ENCODE data around the gene PAGR1. TPM values are rescaled to one million over a fixed set of nuclear protein-coding genes. Genes with fewer than 3 reads are reported as not detected.

The PAGR1 gene
- total and polyA plus RNA-seq, 2 of the 8 experiments (the other 6 are each of a cell fraction or from before 2014, with no cell fraction given), result 35.4 to 56.4 TPM

DNA sequence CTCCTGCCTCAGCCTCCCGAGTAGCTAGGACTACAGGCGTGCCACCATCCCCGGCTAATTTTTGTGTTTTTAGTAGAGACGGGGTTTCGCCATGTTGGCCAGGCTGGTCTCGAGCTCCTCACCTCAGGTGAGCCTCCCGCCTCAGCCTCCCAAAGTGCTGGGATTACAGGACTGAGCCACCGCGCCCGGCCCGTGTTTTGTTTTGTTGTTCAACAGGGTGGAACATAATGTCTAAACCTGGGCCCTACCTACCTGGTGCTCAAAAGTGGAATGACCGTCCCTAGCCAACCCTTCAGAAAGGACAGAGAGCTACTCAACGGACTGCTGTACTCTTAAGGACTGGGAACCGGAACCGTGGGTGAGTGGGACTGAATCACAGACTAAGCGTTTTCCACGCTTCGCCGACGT is 26.2 kb upstream of the PAGR1 start:
- DNase-seq (ENCODE audit: low read depth in 1 of 2, low spot score in 2 of 2), result no peak
- TF ChIP-seq, protein P1, sequence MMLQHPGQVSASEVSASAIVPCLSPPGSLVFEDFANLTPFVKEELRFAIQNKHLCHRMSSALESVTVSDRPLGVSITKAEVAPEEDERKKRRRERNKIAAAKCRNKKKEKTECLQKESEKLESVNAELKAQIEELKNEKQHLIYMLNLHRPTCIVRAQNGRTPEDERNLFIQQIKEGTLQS (IDR thresholded peaks at IDR 0.05; ENCODE audit: insufficient read depth, low read depth, low read length), result no peak
- TF ChIP-seq NRF1 (IDR thresholded peaks at IDR 0.05; ENCODE audit: low read depth, low read length) (no peak), SIX5 (IDR thresholded peaks at IDR 0.05; ENCODE audit: low read depth, low read length) (no peak), PHF8 (conservative IDR thresholded peaks at IDR 0.05; ENCODE audit: low read depth, low read length) (no peak), FOSL1 (IDR thresholded peaks at IDR 0.05; ENCODE audit: insufficient read depth, low read depth, low read length) (no peak), SP4 (IDR thresholded peaks at IDR 0.05; ENCODE audit: low read length) (no peak), KDM4A (IDR thresholded peaks at IDR 0.05; ENCODE audit: low read depth, low read length, severe bottlenecking) (no peak), KDM1A (IDR thresholded peaks at IDR 0.05; ENCODE audit: borderline replicate concordance, low read length) (no peak)
- TF ChIP-seq, protein P2, sequence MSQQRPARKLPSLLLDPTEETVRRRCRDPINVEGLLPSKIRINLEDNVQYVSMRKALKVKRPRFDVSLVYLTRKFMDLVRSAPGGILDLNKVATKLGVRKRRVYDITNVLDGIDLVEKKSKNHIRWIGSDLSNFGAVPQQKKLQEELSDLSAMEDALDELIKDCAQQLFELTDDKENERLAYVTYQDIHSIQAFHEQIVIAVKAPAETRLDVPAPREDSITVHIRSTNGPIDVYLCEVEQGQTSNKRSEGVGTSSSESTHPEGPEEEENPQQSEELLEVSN (IDR thresholded peaks at IDR 0.05), result no peak
- TF ChIP-seq, protein P3, sequence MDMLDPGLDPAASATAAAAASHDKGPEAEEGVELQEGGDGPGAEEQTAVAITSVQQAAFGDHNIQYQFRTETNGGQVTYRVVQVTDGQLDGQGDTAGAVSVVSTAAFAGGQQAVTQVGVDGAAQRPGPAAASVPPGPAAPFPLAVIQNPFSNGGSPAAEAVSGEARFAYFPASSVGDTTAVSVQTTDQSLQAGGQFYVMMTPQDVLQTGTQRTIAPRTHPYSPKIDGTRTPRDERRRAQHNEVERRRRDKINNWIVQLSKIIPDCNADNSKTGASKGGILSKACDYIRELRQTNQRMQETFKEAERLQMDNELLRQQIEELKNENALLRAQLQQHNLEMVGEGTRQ (IDR thresholded peaks at IDR 0.05; ENCODE audit: low read length), result no peak

More for the DNA sequence above, 26.2 kb upstream of the PAGR1 start:
- H3K23me2 ChIP-seq (ENCODE audit: low read depth, low read length), result peaks cover 17% of the 10 kb centered on the region
- peak overlapping the region; percentile 81 for H4K8ac ChIP-seq (ENCODE audit: extremely low read depth, insufficient read depth, low read length)
- ChIA-PET POLR2A (ENCODE audit: partially characterized antibody) (interaction anchor here (0.6 to 3.6 kb wide), 31 partner anchors 11 to 302 kb away, joined by 3 to 58 read pairs (median 5); partner anchors contain the start of genes C16orf54, CDIPT, TBX6 and TLCD3B), CTCF (ENCODE audit: partially characterized antibody) (interaction anchor here (0.6 to 2.8 kb wide), 24 partner anchors 9 to 98 kb away, joined by 3 to 23 read pairs (median 4); partner anchors contain the start of genes CDIPT, MAZ, PAGR1 and ZG16)
- H4K91ac ChIP-seq (replicated peaks; ENCODE audit: insufficient read length, low read length), result peak overlapping the region; percentile 38
- peak overlapping the region; percentile 98 for H2AFZ ChIP-seq (ENCODE audit: low read length)
- H3K9me3 ChIP-seq (ENCODE audit: insufficient read depth in 2 of 2, low read depth in 1 of 2, low read length in 1 of 2), result no peaks in the 10 kb centered on the region
- H3K27me3 ChIP-seq (replicated peaks in 1 of 4; ENCODE audit: control insufficient read depth in 3 of 4, extremely low read depth in 1 of 4, insufficient read depth in 3 of 4, low read length in 3 of 4), result no peaks in the 10 kb centered on the region
- FAIRE-seq, result no peak
- H3K36me3 ChIP-seq (ENCODE audit: control insufficient read depth in 2 of 4, insufficient read depth in 4 of 4, low read length in 3 of 4), result peaks cover 0 to 8% (median 3%) of the 10 kb centered on the region in 4 experiments; a peak in 5 of 8 replicates
- H2BK20ac ChIP-seq (ENCODE audit: low read length), result peak overlapping the region; percentile 82; the same call in 1 of the 2 replicates
- peak overlapping the region; percentile 28 for H3K4ac ChIP-seq (replicated peaks; ENCODE audit: insufficient read length, low read depth, low read length)
- peak overlapping the region; percentile 75; the same call in 1 of the 2 replicates for H2BK12ac ChIP-seq (ENCODE audit: low read depth, low read length)
- H2BK5ac ChIP-seq (ENCODE audit: low read depth, low read length), result peak overlapping the region; percentile 93
- peak overlapping the region; percentile 3; the same call in 1 of the 2 replicates for H2BK15ac ChIP-seq (ENCODE audit: low read length)
- H3K27ac ChIP-seq (ENCODE audit: low read depth, low read length), result peak overlapping the region; percentile 67; the same call in 1 of the 2 replicates
- no peak overlapping the region for H3K23ac ChIP-seq (ENCODE audit: insufficient read length)
- H3K14ac ChIP-seq (ENCODE audit: insufficient read length), result no peak overlapping the region
- peak overlapping the region; percentile 97 to 100 for H3K4me2 ChIP-seq (ENCODE audit: insufficient read depth in 1 of 2, low read depth in 2 of 2, low read length in 2 of 2)
- H3K9ac ChIP-seq (replicated peaks in 1 of 4; ENCODE audit: extremely low read depth in 1 of 4, low read depth in 3 of 4, low read length in 3 of 4), result peak overlapping the region in 3 of 4 experiments; percentile 49 to 79 (median 71); a peak in 6 of 7 replicates
- H3K18ac ChIP-seq (ENCODE audit: extremely low read depth, low read length), result peak overlapping the region; percentile 97
- peak overlapping the region; percentile 54 for H3K56ac ChIP-seq (replicated peaks; ENCODE audit: insufficient read length, low read depth, low read length)
- 79% methylated on average over 20 of the region's 20 CpGs; no CpG with 5 or more reads in 1 of the 2 experiments for WGBS, 2 experiments (ENCODE audit: extremely low coverage in 1 of 2, insufficient coverage in 1 of 2, insufficient read length in 1 of 2, insufficient replicate concordance in 2 of 2, low coverage in 1 of 2, low lambda C conversion rate in 2 of 2, missing lambda C conversion rate in 1 of 2)
- H2AK5ac ChIP-seq (ENCODE audit: low read depth, low read length), result peak overlapping the region; percentile 75; the same call in 1 of the 2 replicates
- peak overlapping the region; percentile 46 for H4K5ac ChIP-seq (ENCODE audit: insufficient read length, low read depth, low read length)
- H3K79me1 ChIP-seq (ENCODE audit: low read depth, low read length), result peaks cover 9% of the 10 kb centered on the region; the same call in 1 of the 2 replicates
- peaks cover 28 to 42% of the 10 kb centered on the region in 2 experiments for H3K79me2 ChIP-seq (ENCODE audit: control insufficient read depth in 1 of 2, insufficient read depth in 2 of 2, low read length in 2 of 2)
- no peak overlapping the region for H2BK120ac ChIP-seq (replicated peaks; ENCODE audit: low read depth, low read length)
- H4K20me1 ChIP-seq (replicated peaks in 1 of 2; ENCODE audit: control insufficient read depth in 1 of 2, insufficient read depth in 2 of 2, low read length in 2 of 2), result peaks cover 2 to 10% of the 10 kb centered on the region in 2 experiments
- H3K4me1 ChIP-seq (replicated peaks in 1 of 4; ENCODE audit: control insufficient read depth in 3 of 4, insufficient read depth in 4 of 4, low read length in 3 of 4), result peaks cover 3 to 21% (median 6%) of the 10 kb centered on the region in 4 experiments
- peak overlapping the region; percentile 51 to 98 (median 96) for H3K4me3 ChIP-seq (ENCODE audit: extremely low read depth in 1 of 4, insufficient read depth in 2 of 4, low read depth in 3 of 4, low read length in 4 of 4)
